ENCODE data around the gene LDHD. TPM values are rescaled to one million over a fixed set of nuclear protein-coding genes. Genes with fewer than 3 reads are reported as not detected.

Gene LDHD
- total RNA-seq: 0.53 and 2.7 TPM in 2 replicates

GRCh38 chr16:75116081-75116910 lies at the start of gene LDHD:
LDHD (minus strand) TSS chr16:75116780; CDS start chr16:75116720, 60 bp downstream.

GRCh38 chr16:75148311-75149195 lies 32.0 kb upstream of the LDHD start, which contains the start of gene ZFP1:
ZFP1 (plus strand) TSS chr16:75148524; CDS start chr16:75152952, 4,428 bp downstream.

Other genes starting within 250 kb of the LDHD start
- gene WDR59, start 131.7 kb downstream of the LDHD start, total RNA-seq: 10.4 and 18.3 TPM in 2 replicates
- gene ZNRF1, start 117.8 kb downstream of the LDHD start, total RNA-seq: 18.4 and 33.8 TPM in 2 replicates
- 5.5 and 10.2 TPM in 2 replicates for gene ZFP1, start 31.7 kb upstream of the LDHD start, total RNA-seq
- not detected in 2 replicates for gene CTRB2, start 90.4 kb upstream of the LDHD start, total RNA-seq
- gene CTRB1, start 102.2 kb upstream of the LDHD start, total RNA-seq: not detected in 2 replicates
- 87.9 and 93.0 TPM in 2 replicates for gene BCAR1, start 134.8 kb upstream of the LDHD start, total RNA-seq

Measured in hair follicular keratinocyte (primary cell).